HG02759 (cell line): Measurements from ENCODE around the gene HDHD3.
"Not testable (repeated sequence)": the region's sequence is repeated elsewhere in the genome, so short reads cannot be mapped to it uniquely, and the experiment has no call there.

Source experiments
- ATAC-seq: cut with Tn5 transposase; IDR thresholded peaks from one replicate; pipeline ENCODE4 v1.9.1; 2021; ENCODE audit warnings: mild to moderate bottlenecking, moderate library complexity; ENCODE audit not compliant: unreplicated experiment

Gene HDHD3

DNA sequence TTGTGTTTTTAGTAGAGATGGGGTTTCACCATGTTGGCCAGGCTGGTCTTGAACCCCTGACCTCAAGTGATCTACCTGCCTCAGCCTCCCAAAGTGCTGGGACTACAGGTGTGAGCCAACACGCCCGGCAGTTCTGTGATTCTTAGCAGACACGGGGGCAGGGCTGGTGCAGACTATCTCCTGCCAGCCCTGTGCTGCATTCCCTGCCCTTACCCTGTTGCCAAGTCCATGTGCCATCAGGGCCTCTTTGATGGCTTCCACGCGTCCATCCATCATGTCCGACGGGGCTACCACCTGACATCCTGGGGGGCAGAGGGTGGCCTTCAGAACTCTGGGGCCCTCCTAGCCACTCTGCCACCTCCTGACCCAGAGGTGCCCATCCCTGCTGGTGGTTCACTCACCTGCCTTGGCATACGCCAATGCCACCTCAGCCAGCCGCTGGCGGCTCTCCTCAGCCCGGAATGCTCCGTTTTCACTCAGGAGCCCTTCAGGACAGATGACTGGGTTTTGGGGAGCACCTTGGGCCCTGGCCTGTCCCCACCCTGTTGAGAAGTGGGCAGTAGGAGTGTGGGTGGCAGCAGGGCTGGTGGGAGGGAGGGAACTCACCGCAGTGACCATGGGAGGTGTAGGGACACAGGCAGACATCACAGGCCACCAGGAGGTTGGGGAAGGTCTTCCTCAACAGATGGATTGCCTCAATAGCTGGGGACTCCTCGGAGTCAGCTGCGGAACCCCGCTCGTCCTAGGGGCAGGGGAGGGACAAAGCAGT, 13.6 kb upstream of the HDHD3 start:
- ATAC-seq: no peak

DNA sequence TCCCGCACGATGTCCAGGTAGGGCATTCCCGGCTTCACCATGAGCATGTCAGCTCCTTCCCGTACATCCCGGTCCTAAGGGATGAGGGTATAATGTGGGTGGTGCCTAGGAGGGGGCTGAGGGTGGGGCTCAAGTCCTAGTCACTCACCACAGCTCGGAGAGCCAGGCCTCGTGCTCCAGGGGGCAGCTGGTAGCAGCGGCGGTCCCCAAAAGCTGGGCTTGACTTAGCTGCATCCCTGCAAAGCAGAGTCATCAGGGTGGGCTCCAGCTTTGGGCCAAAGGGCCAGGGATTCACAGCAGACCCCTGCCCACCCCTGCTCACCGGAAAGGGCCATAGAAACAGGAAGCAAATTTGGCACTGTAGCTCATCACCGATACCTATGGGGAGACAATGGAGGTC, 12.7 kb upstream of the HDHD3 start:
- ATAC-seq: no peak

DNA sequence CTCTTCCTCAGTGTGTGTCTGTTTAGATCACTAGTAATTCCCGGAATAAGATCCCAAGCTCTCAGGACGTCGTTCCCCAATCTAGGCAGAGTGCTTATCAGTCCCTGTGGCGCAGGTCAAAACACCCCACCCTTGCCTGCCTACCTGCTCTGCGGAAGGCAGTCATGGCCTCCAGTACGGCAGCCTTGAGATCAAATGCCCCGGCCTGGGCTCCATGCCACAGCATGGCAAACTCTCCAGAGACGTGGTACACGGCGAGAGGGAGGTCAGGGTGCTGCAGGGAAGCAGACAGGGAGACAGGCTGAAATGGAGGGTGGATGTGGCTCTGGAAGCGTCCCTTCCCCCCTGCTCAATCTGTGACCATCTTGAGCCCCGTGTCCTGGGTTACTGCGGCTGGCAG, 12.0 kb upstream of the HDHD3 start:
- no peak for ATAC-seq

- ATAC-seq: no peak
Observed at GRCh38 chr9:113387560-113388230, 10.9 kb upstream of the HDHD3 start.

DNA sequence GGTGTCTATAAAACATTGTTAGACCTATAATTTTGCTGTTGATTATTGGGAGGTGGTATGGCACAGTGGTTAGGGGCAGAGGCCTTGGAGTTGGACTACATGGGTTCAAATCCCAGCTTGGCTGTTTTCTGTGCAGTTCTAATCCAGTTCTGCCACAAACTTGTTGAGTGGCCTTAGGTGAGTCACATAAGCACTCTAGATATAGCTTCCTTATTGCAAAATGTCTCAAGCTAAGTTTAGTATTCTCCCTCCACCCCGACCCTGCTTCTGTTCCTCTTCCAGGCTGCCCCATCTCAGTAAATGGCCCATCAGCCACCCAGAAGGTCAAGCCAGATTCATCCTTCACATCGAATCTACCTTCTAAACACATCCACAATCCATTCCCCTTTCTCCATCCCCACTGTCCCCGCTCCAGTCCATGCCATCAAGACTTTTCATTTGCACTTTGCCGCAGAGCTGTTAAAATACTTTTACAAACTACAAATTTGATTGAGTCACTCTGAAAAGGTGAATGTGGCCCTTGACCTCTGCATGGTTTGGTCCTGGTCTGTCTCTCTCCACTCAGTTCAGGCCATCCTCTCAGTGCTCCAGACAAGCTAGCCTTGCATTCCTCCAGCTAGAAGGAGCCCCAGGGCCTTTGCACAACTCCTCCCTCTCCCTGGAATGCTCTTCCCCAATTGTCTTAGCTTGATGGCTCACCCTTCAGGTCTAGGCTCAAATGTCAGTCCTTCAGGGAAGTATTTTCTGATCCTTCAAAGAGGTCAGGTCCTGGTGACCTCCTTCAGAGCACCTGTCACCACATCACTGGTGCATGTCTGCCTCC, 10.0 kb upstream of the HDHD3 start:
- no peak for ATAC-seq

- no peak for ATAC-seq
Observed at GRCh38 chr9:113381909-113382411, 5.2 kb upstream of the HDHD3 start.

- not testable (repeated sequence) for ATAC-seq
Observed at GRCh38 chr9:113381441-113381840, 4.7 kb upstream of the HDHD3 start.

GRCh38 chr9:113380869-113381378, 4.1 kb upstream of the HDHD3 start:
- ATAC-seq: peak; percentile 55

DNA sequence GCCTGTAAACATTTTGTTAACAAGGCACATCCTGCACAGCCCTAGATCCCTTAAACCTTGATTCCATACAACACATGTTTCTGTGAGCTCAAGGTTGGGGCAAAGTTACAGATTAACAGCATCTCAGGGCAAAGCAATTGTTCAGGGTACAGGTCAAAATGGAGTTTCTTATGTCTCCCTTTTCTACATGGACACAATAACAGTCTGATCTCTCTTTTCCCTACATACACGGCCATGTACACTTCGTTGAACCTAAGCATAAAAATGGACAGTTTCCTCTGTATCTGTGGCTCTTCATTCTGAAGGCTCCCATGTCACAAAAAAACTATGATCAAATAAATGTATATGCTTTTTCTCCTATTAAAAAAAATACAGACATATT, 3.0 kb upstream of the HDHD3 start:
- not testable (repeated sequence) for ATAC-seq

DNA sequence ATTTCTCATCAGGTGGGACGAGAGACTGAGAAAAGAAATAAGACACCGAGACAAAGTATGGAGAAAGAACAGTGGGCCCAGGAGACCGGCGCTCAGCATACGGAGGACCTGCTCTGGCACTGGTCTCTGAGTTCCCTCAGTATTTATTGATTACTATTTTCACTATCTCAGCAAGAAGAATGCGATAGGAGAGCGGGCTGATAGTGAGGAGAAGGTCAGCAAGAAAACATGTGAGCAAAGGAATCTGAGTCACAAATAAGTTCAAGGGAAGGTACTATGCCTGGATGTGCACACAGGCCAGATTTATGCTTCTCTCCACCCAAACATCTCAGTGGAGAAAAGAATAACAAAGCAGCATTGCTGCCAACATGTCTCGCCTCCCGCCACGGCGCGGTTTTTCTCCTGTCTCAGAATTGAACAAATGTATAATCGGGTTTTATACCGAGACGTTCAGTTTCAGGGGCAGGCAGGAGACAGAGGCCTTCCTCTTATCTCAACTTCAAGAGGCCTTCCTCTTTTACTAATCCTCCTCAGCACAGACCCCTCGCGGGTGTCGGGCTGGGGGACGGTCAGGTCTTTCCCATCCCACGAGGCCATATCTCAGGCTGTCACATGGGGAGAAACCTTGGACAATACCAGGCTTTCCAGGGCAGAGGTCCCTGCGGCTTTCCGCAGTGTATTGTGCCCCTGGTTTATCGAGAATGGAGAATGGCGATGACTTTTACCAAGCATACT, 2.5 kb upstream of the HDHD3 start:
- not testable (repeated sequence) for ATAC-seq

GRCh38 chr9:113375057-113376023, 1.4 kb downstream of the HDHD3 start:
- ATAC-seq: no peak

GRCh38 chr9:113373676-113374392, 3.0 kb downstream of the HDHD3 start:
- no peak for ATAC-seq

GRCh38 chr9:113373256-113373655, 3.5 kb downstream of the HDHD3 start:
- ATAC-seq: no peak

GRCh38 chr9:113372059-113372458, 4.7 kb downstream of the HDHD3 start:
- ATAC-seq: no peak

DNA sequence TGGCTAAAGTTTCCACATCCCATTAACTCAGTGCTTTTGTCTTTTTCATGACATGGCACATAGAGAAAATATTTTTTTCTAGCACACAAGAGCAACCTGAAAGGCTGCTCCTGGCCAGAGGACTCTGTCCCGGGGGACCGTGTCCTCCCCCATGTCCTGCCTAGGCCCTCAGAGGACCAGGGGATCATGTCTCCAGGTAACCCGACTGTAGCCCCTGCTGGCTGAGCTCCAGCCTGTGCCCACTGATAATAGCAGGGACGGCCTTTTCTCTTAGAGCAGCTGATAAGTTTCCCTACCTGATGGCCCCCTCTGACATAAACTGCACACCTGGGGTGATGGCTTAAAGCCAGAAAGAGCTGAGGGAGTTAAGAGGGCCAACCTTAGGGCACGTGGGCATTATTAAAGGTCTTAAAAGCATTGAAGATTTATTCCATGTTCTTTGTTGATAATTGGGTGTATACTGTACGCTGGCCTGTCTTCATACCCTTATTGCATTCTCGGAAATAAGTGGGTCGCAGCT, 5.9 kb downstream of the HDHD3 start:
- ATAC-seq: no peak

DNA sequence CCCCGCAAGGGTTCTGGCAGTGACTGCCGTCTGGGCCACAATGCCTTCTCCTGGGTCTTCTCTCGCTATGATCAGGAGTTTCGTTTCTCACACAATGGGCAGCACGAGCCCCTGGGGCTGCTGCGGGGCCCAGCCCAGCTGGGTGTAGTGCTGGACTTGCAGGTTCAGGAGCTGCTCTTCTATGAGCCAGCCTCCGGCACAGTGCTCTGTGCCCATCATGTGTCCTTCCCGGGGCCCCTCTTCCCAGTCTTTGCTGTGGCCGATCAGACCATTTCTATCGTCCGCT, 7.0 kb downstream of the HDHD3 start:
- no peak for ATAC-seq

DNA sequence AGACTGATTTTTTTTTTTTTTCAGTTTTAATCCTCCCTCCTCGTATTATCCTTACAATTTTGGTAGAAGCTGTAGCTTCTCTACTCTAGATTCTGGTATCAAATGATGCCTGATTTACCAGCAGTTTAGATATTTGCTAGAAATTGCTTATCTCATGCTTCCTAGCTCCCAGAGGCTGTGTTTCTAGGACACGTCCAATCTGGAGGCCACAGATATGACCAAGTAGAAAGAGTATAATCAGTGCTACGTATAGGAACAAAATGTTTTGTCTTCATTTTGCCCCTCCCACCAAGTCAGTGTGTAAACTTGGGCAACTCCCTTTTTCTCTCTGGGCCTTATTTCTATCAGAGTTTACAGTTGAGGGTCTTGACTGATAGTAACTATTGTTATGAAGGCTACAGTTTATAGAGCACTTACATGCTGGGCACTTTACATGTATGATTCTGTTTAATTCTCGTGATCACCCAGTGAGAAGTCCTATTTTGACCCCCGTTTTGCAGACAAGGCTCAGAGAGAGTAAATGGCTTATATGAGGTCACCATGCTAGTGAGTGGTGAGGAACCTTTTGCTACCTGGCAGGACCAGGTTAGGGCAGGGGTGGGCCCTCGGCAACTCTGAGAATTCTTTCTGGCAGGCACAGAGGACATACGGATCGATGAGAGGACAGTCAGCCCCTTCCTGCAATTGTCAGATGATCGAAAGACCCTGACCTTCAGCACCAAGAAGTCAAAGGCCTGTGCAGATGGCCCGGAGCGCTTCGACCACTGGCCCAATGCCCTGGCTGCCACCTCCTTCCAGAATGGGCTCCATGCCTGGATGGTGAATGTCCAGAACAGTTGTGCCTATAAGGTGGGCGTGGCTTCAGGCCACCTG, 7.6 kb downstream of the HDHD3 start:
- ATAC-seq: no peak
